MM.1S (cell line): ENCODE results near the gene DHFR2.

Source experiments
- EZH2 ChIP-seq: fragments of 300-600 bp; sonication (generic); optimal IDR thresholded peaks from 2 replicates; pipeline ENCODE3; 2017; ENCODE audit warnings: low read depth, mild to moderate bottlenecking, antibody characterized with exemption, low read length, mixed read lengths
- EZH2phosphoT487 ChIP-seq: fragments of 300-600 bp; sonication (generic); IDR thresholded peaks from 2 replicates; pipeline ENCODE4 v1.6.1; 2018; ENCODE audit warnings: antibody characterized with exemption, low read length
- TF ChIP-seq, protein P1 (sequence below): fragments of 300-600 bp; sonication (generic); IDR thresholded peaks from 2 replicates; pipeline ENCODE4 v1.5.1; 2016; ENCODE audit warnings: antibody characterized with exemption, low read length, mixed read lengths

DNA sequence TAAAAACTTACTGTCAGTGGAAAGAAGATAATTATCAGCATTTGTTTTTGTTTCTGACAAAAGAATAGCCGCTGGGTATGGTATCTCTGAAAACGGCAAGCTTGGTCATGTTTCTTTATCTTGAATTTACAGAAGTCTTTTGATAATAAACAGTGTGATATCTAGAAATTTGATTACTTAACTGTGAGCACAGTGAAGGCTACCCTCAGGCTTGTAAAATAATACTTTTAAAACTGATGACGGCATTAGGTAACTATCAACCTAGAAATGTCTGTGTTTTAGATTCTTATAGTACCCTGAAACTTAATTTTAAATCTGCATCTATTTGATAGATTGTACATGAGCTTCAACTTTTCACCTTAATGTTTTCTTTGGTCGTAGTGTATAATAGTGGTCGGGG is 43.6 kb upstream of the DHFR2 start:
- TF ChIP-seq, protein P1, sequence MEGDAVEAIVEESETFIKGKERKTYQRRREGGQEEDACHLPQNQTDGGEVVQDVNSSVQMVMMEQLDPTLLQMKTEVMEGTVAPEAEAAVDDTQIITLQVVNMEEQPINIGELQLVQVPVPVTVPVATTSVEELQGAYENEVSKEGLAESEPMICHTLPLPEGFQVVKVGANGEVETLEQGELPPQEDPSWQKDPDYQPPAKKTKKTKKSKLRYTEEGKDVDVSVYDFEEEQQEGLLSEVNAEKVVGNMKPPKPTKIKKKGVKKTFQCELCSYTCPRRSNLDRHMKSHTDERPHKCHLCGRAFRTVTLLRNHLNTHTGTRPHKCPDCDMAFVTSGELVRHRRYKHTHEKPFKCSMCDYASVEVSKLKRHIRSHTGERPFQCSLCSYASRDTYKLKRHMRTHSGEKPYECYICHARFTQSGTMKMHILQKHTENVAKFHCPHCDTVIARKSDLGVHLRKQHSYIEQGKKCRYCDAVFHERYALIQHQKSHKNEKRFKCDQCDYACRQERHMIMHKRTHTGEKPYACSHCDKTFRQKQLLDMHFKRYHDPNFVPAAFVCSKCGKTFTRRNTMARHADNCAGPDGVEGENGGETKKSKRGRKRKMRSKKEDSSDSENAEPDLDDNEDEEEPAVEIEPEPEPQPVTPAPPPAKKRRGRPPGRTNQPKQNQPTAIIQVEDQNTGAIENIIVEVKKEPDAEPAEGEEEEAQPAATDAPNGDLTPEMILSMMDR = no peak
- TF ChIP-seq EZH2phosphoT487 = no peak
- TF ChIP-seq EZH2 = no peak
